GM19239 (cell line): Measurements from ENCODE around the gene SLC32A1.

ENCODE experiments used
- DNase-seq: peaks from one replicate; pipeline ENCODE4 v3.0.0; 2011; ENCODE audit warnings: low spot score; ENCODE audit not compliant: insufficient read length
- FAIRE-seq: peaks from 2 replicates; lab custom pipeline; 2011; peaks lifted over from hg19 to GRCh38; lab: Jason Lieb, UNC

SLC32A1 gene

DNA sequence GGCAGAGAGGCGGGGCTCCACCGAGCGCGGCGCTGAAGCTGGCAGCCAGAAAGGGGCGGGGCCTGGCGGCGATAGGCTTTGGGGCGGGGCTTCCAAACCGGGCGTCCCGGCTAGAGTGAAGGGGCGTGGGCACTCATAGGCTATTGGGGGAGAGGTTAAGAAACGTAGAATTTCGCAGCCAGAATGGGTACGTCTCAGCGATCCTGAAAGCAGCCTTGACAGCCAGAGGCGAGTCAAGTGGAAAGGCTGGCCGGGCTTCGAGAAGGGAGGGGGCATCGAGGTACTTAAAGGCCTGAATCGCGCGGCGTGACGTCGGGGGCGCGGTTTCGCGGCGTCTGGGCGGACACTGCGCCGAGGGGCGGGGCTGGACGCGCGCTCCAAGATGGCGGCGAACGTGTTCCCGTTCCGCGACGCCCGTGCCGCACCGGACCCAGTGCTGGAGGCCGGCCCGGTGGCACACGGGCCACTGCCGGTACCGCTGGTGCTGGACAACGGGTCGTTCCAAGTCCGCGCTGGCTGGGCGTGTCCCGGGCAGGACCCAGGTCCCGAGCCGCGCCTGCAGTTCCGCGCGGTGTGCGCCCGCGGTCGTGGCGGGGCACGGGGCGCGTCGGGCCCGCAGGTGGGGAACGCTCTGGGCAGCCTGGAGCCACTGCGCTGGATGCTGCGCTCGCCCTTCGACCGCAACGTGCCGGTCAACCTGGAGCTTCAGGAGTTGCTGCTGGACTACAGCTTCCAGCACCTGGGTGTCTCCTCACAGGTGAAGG lies 24.0 kb downstream of the SLC32A1 start, which contains the start of gene ACTR5:
TSS of gene ACTR5 (plus strand) at position 364 of the 764 bp plus-strand sequence. CDS start at position 383, 19 bp downstream.
- DNase-seq, result peak; percentile 93
- FAIRE-seq, result peak; percentile 80

DNA sequence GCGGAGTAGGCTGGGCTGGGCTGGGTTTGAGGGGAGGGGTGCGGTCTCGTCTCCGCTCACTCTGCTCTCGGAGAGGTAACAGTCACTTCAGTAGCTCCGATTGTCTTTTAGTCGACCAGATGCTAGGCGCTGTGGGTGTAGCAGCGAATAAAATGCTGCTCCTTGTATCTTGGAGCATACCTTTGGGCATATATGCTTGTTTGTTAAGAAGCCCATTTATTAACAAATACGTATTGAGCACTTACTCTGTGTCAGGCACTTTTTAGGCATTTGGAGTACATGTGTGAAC lies 24.5 kb downstream of the SLC32A1 start:
- DNase-seq, result no peak
- peak; percentile 37 for FAIRE-seq

DNA sequence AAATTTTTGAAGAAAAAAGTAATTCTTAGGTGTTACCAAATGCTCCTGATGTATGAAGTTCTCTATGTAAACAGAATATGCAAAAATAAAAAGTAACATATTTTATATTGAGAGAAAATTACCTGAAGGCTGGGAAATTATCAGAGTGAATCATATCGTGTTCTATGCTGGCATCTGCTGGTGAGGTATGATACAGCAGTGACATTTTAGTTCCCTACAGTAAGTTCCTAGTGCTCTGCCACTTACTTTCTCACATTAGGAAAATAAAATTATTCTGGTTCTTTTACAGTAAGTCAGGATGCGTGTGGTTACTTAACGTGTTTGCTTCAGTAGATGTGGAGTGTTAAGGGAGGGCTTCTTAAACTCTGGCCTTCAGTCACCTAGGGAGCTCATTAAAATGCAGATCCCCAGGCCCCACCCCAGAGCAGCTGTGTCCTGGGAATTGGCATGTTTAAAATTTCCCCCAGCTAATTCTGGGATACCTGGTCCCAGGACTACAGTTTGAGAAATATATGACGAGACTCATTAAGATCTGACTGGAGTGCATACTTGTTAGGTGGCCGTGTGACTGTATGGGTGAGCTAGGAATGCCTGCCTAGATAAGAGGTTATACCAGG lies 27.2 kb downstream of the SLC32A1 start:
- peak; percentile 16 for DNase-seq
- FAIRE-seq, result no peak

DNA sequence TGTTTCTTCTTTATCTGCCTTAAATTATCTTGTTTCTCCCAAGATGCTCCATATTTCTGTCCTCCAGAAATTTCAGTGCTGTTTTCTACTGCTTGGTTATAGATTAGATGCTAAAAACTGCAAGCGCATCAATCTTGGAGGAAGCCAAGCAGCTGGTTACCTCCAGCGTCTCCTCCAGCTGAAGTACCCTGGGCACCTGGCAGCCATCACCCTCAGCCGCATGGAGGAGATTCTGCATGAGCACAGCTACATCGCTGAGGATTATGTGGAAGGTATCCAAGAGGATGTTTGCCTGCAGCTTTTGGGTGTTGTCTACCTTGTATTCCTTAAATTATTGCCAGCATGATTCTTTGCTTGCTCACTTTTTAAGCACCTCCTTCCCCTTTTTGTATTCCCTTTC lies 27.7 kb downstream of the SLC32A1 start:
- DNase-seq (no peak), FAIRE-seq (no peak)

DNA sequence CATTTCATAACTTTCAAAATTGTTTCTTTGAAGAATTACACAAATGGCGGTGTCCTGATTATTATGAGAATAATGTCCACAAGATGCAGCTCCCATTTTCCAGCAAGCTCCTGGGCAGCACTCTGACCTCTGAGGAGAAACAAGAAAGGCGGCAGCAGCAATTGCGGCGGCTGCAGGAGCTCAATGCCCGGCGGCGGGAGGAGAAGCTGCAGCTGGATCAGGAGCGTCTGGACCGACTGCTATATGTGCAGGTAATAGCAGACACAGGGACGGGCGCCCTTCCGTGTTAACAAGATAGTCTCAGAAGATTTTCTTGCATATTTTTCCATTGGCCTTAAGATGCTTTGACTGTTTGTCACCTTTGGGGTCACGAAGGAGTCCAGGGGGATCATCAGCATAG lies 30.6 kb downstream of the SLC32A1 start:
- FAIRE-seq (no peak), DNase-seq (no peak)

DNA sequence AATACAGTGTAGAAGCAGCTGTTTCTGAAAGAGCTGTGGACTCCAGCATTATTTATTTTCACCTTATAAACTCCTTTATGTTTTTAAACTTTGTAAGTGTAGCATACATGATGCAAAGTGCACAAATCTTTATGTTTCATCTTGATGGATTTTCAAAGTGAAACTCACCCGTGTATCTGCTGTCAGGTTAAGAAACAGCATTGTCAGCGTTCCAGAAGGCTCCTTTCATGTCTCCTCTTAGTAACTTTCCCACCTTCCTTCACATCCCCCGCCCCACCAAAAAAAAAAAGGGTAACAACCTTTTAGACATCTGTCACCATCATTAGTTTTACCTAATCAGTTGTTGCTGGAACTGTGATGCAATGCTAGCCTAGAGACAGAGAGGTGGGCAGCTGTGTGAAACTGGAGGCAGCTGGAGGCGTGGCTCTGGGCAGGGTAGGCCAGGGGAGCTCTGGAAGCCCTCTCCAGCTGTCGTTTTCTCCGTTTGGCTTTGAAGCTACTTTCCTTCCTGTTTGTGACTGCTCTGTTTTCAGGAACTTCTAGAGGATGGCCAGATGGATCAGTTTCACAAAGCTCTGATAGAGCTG lies 31.1 kb downstream of the SLC32A1 start:
- DNase-seq (no peak), FAIRE-seq (no peak)

DNA sequence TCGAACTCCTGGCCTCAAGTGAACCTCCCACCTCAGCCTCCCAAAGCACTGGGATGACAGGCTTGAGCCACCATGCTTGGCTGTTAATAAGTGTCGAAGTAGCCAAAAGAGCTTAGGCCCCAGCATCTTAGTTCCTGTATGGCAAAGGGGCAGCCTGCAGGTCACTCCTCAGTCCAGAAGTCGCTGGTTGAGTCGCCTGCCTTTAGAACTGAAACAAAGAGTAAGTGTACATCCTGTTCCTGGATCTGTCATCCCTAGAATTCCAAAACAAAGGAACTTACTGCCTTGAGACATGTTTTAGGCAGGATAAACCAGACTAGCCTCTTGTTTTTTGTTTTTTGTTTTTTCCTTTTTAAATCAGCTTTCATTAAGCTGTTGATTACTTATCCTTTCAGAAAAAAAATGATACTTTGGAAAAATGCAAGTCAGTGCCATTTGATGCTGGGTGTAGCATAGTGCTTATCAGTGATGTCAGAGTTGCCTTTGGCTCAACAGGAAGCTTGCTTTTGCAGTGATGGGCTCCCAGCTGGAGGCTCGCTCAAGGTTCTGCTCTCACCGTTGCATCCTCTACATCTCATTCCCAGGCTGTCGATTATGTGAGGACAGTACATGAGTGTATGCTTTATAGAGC lies 33.0 kb downstream of the SLC32A1 start:
- DNase-seq (no peak), FAIRE-seq (no peak)

DNA sequence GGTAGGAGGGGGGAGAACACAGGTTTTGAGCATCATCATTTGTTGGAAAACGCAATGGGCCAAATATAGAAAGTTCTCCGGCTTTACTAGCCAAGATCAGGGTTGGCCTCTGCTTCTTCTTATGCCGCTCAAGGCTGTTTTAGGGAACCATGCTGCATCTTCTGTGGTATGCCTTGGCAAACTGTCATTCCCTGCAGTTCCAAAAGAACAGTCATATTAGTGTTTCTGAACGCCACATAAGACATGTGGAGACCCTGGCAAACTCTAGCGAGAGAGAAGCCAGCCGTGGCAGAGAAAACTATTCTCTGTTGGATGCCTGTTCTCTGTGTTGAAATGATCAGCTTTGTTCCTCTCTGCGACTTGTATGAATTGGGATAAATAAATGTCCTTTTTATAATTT lies 34.8 kb downstream of the SLC32A1 start:
- FAIRE-seq (no peak), DNase-seq (no peak)

DNA sequence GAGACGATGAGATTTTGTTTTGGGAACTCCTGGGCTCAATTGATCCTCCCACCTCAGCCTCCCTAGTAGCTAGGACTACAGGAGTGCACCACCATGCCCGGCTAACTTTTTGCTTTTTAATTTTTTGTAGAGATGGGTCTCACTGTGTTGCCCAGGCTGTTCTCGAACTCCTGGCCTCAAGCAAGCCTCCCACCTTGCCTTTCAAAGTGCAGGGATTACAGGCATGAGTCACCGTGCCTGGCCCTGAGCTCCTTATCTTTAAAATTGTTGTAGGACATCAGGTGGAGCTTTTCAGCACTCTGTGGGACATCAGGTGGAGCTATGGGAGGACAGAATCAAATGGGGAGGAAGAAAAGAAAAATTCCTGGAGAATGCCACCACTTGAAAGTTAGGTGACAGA lies 36.7 kb downstream of the SLC32A1 start:
- no peak for DNase-seq
- FAIRE-seq, result no peak

DNA sequence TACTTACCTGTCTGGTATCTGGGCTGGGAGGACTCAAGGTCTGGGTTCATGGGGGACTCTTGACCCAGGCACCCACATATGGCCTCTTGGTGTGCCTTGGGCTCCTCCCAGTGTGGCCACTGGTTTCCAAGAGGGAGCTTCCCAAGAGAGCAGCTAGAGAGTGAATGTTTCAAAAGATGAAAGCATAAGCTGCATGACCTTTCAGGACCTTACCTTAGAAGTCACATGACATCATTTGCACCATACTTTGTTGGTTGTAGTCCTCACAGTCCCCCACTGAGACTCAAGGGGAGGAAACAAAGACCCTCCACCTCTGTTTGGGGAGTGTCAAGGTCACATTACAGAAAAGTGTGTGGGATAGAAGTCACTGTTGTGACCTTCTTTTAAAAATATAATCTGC lies 37.9 kb downstream of the SLC32A1 start:
- DNase-seq, result no peak
- FAIRE-seq, result no peak

DNA sequence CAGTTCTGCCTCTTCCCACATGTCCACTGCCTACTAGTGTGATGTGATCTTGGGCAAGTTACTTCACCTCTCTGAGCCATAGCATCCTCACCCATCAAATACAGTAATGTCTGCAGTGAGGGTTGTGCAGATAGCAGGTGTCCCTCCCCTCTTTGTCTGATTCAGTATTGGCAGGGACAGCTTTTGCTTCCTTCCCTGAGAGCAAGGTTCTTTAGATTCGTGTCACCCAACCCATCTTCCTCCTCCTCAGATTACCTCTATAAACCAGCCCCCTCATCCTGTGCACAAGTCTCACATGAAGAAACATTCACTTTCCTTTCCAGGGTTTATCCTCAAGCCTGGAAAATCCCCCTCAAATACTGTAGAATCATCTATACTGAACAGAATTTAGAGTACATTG lies 39.3 kb downstream of the SLC32A1 start:
- DNase-seq (no peak), FAIRE-seq (no peak)

DNA sequence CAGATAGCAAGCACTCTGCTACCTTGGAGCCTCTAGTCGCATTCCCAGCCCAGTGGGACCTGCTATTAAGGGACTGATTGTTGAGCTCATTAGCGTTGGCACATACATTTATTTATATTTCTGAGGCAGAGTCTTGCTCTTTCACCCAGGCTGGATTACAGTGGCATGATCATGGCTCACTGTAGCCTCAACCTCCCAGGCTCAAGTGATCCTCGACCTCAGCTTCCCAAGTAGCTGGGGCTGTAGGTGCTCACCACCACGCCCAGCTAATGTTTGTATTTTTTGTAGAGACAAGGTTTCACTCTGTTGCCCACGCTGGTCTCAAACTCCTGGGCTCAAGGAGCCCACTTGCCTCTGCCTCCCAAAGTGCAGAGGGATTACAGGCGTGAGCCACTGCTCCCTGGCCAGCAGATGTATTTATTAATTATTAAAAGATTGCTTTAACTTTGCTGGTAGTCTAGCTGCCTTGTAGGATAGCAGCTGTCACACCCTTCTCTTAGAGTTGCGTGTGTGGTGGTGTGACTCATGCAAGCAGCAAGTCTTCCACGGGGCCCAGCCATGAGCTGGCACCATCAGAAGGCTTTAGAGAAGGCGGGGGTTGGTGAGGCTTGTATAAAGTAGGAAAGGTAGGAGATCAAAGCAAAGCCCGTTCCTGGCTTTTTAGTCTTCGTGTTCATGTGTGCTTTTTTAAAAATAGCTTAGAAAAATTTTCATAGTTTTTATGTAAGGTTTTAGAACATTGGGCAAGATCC lies 40.5 kb downstream of the SLC32A1 start:
- no peak for FAIRE-seq
- DNase-seq, result no peak

DNA sequence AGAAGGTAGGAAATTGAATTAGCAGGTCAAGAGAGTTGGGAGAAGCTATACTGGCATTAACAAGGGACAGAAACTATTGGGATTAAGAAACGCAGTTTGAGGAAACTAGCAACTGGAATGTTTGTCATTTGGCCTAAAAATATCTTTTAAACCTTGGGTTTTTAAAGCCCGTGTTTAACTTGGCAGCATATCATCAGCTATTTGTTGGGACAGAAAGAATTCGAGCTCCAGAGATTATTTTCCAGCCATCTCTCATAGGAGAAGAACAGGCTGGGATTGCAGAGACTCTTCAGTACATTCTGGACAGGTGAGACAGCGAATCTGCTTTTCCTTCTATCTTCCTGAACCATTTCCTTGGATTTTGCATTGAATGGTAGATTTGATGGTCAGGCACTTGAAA lies 41.8 kb downstream of the SLC32A1 start:
- FAIRE-seq (no peak), DNase-seq (no peak)

DNA sequence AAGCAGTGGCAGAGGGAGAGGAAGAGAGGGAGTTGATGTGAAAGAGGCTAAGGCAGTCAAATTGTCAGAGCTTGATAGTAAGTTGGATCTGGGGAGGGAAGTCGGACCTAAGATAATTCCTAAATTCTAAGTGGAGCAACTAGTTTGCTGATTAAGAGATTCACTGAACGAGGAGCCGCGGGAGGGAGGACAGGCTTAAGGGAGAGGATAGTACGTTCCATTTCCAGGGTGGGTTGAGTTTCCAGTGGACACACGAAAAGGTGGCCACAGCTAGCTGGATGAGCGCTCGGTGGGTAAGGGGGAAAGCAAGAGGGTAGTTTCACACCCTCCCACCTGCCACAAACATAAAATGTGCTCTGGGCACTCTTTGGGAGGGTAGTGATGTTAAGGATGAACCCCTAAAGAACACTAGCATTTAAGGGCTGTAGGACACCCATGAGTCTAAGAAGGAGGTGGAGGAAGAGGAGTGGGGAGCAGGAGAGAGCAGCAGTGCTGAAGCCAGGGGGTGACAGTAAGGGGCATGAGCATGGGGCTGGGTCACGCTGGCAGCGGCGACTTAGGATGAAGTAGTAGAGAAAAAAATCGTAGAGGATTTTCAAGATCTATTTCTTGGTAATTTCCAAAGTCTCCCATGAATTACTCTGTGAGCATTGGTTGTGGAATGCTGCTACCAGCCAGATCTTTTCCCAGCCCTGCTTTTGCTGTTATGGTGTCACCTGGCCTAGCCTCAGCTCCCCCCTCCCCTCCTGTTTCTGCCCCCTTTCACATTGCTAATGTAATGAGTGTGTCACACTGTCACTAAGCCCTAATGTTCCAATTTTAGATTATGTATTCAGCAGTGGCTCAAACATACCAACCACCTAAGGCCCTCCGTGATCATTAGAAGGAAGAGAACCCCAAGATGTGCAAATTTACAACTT lies 45.4 kb downstream of the SLC32A1 start:
- DNase-seq (no peak), FAIRE-seq (peak; percentile 42)

DNA sequence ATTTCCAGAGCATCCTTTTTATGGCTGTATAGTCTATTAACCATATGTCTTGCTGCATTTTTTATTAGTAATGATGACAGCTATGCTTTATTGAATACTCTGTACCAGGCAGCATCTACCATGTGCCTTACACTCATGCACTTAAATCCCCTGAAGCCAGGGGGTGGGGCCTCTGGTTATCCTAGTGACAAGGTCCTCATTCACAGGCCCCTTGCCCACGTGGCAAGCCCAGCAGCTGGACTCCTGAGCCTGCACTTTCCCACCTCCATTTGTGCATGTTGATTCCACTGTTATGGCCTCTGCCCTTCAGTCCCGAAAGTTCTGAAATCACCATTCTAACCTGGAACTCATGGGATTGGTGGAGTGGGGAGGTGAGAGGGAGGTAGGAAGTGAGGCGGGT lies 46.3 kb downstream of the SLC32A1 start:
- FAIRE-seq (no peak), DNase-seq (no peak)

DNA sequence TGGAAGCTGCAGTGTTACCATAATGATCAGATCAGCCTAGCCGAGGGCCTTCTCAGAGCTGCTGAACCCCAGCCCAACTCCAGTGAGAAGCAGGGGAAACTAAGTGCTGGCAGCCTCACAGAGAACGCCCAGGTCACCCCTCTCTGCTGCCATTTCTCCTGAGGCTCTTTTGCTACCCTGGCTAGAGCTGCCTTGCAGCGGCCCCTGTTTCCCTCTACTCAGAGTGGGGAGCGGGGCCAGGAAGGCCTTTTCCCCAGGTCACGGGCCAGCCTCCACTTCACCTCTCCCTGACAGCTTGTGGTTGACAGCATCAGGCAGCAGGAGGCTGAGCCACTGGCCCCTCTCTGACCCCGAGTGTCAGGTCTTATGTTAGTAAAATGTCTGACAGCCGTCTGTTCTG lies 46.7 kb downstream of the SLC32A1 start:
- DNase-seq, result no peak
- FAIRE-seq, result no peak

DNA sequence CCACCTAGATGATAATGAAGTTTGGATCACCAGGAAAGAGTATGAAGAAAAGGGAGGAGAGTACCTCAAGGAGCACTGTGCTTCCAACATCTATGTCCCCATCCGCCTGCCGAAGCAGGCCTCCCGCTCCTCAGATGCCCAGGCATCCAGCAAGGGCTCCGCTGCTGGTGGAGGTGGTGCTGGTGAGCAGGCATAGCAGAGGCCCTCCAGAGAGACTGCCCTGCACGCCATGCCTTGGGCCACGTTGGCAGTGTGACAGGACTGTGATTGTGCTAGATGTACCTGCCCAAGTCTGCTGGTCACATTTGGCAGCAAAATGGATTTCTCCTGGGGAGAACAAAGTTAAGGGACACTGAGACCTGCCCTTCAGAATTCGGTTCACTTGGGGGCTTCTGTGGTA lies 47.3 kb downstream of the SLC32A1 start:
- FAIRE-seq, result no peak

DNA sequence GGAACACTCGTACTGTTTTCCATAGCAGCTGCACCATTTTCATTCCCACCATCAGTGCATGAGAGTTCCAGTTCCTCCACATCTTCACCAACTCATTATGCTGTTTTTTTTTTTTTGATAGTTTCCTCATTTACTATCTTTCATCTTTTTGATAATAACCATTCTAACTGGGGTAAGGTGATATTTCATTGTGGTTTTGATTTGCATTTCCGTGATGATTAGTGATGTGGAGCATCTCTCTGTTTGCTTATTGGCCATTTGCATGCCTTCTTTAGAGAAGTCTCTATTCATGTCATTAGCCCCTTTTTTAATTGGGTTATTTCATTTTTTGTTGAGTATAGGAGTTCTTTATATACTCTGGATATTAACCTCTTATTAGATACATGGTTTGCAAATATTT lies 49.9 kb downstream of the SLC32A1 start:
- no peak for FAIRE-seq

More for the DNA sequence above, 47.3 kb downstream of the SLC32A1 start:
- DNase-seq, result no peak

DNA sequence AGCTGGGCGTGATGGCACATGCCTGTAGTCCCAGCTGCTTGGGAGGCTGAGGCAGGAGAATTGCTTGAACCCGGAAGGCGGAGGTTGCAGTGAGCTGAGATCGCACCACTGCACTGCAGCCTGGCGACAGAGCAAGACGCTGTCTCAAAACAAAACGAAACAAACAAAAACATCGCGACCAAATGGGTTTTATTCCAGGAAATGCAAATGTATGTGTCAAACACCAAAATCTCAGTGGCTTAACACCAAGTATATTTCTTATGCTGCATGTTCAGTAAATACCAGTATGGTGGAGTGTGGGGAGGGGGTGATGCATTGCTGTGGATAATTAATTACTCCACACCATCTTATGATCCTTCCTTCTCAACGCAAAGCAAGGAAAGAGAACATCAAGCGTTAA lies 52.1 kb downstream of the SLC32A1 start:
- FAIRE-seq (no peak), DNase-seq (no peak)

More for the DNA sequence above, 49.9 kb downstream of the SLC32A1 start:
- DNase-seq, result no peak
